ENCODE results near the gene HSP90AB1. TPM values are rescaled to one million over a fixed set of nuclear protein-coding genes. Genes with fewer than 3 reads are reported as not detected.

HSP90AB1 gene
- total and polyA plus RNA-seq, 9 of the 15 experiments (the other 6 are each of a cell fraction or from before 2014, with no cell fraction given): 1,780 to 3,358 (median 2,262) TPM

- TF ChIP-seq RREB1 (CRISPR knock-in tag; IDR thresholded peaks at IDR 0.05) (no peak; the same call in 1 of the 2 replicates), ARID1B (IDR thresholded peaks at IDR 0.05) (peak; percentile 31; the same call in 1 of the 2 replicates), FOXJ2 (tag; IDR thresholded peaks at IDR 0.05) (no peak), CBX5 (IDR thresholded peaks at IDR 0.05; ENCODE audit: borderline replicate concordance, low read depth) (0 out of 2 replicates have a peak, but pooled peaks have one; percentile 13), ZNF780A (CRISPR knock-in tag; IDR thresholded peaks at IDR 0.05) (no peak), PHB (CRISPR knock-in tag; IDR thresholded peaks at IDR 0.05) (no peak), ELK3 (CRISPR knock-in tag; IDR thresholded peaks at IDR 0.05) (no peak), ZNF23 (CRISPR knock-in tag; IDR thresholded peaks at IDR 0.05) (no peak), ATF1 (CRISPR knock-in tag; IDR thresholded peaks at IDR 0.05) (peak; percentile 19; the same call in 1 of the 2 replicates), ATF1 (tag; IDR thresholded peaks at IDR 0.05) (no peak), CREM (IDR thresholded peaks at IDR 0.05; ENCODE audit: low read depth) (peak; percentile 85), CCNT2 (IDR thresholded peaks at IDR 0.05; ENCODE audit: borderline replicate concordance, extremely low read depth, insufficient read length, low read depth, low read length) (peak; percentile 96), EZH2 (IDR thresholded peaks at IDR 0.05; ENCODE audit: borderline replicate concordance, low read depth, low read length) (no peak), JUNB (CRISPR knock-in tag; conservative IDR thresholded peaks at IDR 0.05) (no peak), ZFP1 (CRISPR knock-in tag; IDR thresholded peaks at IDR 0.05) (0 out of 2 replicates have a peak, but pooled peaks have one; percentile 4), PURB (CRISPR knock-in tag; IDR thresholded peaks at IDR 0.05; ENCODE audit: low read depth) (no peak), EP300 (IDR thresholded peaks at IDR 0.05; ENCODE audit: low read length) (peak; percentile 72; the same call in 1 of the 2 replicates)
- TF ChIP-seq, protein P1, sequence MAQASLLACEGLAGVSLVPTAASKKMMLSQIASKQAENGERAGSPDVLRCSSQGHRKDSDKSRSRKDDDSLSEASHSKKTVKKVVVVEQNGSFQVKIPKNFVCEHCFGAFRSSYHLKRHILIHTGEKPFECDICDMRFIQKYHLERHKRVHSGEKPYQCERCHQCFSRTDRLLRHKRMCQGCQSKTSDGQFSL (CRISPR knock-in tag; IDR thresholded peaks at IDR 0.05): 0 out of 2 replicates have a peak, but pooled peaks have one; percentile 58
- TF ChIP-seq, protein P1 (tag; IDR thresholded peaks at IDR 0.05): no peak
- TF ChIP-seq, protein P2, sequence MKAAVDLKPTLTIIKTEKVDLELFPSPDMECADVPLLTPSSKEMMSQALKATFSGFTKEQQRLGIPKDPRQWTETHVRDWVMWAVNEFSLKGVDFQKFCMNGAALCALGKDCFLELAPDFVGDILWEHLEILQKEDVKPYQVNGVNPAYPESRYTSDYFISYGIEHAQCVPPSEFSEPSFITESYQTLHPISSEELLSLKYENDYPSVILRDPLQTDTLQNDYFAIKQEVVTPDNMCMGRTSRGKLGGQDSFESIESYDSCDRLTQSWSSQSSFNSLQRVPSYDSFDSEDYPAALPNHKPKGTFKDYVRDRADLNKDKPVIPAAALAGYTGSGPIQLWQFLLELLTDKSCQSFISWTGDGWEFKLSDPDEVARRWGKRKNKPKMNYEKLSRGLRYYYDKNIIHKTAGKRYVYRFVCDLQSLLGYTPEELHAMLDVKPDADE (conservative IDR thresholded peaks at IDR 0.05; ENCODE audit: control insufficient read depth, low read depth, low read length): peak; percentile 84
Measured at GRCh38 chr6:44245912-44246662, 814 bp upstream of the HSP90AB1 start (continued).

Data from K562 (cell line).